OCI-LY3 (cell line): ENCODE data around the gene DENND1C.

Experiments used
- EZH2phosphoT487 ChIP-seq: fragments of 200-600 bp; shearing (Covaris generic); IDR thresholded peaks from 2 replicates; pipeline ENCODE4 v1.6.1; 2018; ENCODE audit warnings: antibody characterized with exemption, mixed run types, low read depth
- TF ChIP-seq, protein P1 (sequence below): fragments of 200-600, 300-600 bp; sonication (generic); IDR thresholded peaks from 2 replicates; pipeline ENCODE4 v1.5.1; 2014; ENCODE audit warnings: antibody characterized with exemption, low read length, low read depth

GRCh38 chr19:6484230-6484629, 2.6 kb upstream of the DENND1C start:
- TF ChIP-seq, protein P1, sequence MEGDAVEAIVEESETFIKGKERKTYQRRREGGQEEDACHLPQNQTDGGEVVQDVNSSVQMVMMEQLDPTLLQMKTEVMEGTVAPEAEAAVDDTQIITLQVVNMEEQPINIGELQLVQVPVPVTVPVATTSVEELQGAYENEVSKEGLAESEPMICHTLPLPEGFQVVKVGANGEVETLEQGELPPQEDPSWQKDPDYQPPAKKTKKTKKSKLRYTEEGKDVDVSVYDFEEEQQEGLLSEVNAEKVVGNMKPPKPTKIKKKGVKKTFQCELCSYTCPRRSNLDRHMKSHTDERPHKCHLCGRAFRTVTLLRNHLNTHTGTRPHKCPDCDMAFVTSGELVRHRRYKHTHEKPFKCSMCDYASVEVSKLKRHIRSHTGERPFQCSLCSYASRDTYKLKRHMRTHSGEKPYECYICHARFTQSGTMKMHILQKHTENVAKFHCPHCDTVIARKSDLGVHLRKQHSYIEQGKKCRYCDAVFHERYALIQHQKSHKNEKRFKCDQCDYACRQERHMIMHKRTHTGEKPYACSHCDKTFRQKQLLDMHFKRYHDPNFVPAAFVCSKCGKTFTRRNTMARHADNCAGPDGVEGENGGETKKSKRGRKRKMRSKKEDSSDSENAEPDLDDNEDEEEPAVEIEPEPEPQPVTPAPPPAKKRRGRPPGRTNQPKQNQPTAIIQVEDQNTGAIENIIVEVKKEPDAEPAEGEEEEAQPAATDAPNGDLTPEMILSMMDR, result no peak
- TF ChIP-seq EZH2phosphoT487, result no peak
